Uterus (tissue), 4 donors: Measurements from ENCODE around the gene ARG1. TPM values are rescaled to one million over a fixed set of nuclear protein-coding genes. Genes with fewer than 3 reads are reported as not detected.

Experiments
- DNase-seq, 2 donors: peaks; one replicate each; pipeline ENCODE4 v3.0.0-alpha.2; 2019 to 2020
- H3K27ac ChIP-seq, 2 donors: fragments of 200-600 bp; sonication (generic); 1 replicate in 1 of 2; 2 replicates in 1 of 2; pipeline ENCODE4 v1.5.1; 2016 to 2018
- H3K27me3 ChIP-seq, 2 donors: fragments of 200-600 bp; sonication (generic); one replicate each; pipeline ENCODE4 v1.5.1; 2018 to 2019; ENCODE audit warnings: control low read depth in 1 of 2
- H3K36me3 ChIP-seq, 2 donors: fragments of 200-600 bp; sonication (generic); one replicate each; pipeline ENCODE4 v1.5.1; 2019; ENCODE audit warnings: control low read depth in 1 of 2
- H3K4me1 ChIP-seq, 2 donors: fragments of 200-600 bp; sonication (generic); one replicate each; pipeline ENCODE4 v1.5.1; 2018 to 2019; ENCODE audit warnings: control low read depth in 1 of 2
- H3K4me3 ChIP-seq, 2 donors: fragments of 200-600 bp; sonication (generic); 1 replicate in 1 of 2; 2 replicates in 1 of 2; pipeline ENCODE4 v1.5.1; 2018 to 2019; ENCODE audit warnings: mild to moderate bottlenecking in 1 of 2
- H3K9me3 ChIP-seq, 2 donors: fragments of 200-600 bp; sonication (generic); one replicate each; pipeline ENCODE4 v1.5.1; 2019; ENCODE audit warnings: control low read depth in 1 of 2
- POLR2A ChIP-seq, 2 donors: fragments of 450-650 bp; IDR thresholded peaks; one replicate each; pipeline ENCODE4 v1.6.1; 2016; ENCODE audit warnings: antibody characterized with exemption in 2 of 2, mild to moderate bottlenecking in 1 of 2, moderate library complexity in 1 of 2
- intact Hi-C: fragments of 100-400 bp; cut with DNase I; formaldehyde crosslinking; loops from one replicate; pipeline ENCODE4 v1.15.1; 2023; ENCODE audit warnings: low total_unique reads
- total RNA-seq, 4 donors: library from RNA; depleted of rRNA in 3 of 4; stranded (reverse); fragments of >200 nt in 3 of 4; gene quantifications; one replicate each; pipeline versions ENCODE4 v1.1.0 to v1.2.4, GENCODE V29; 2014 to 2023
- TF ChIP-seq, protein P1 (sequence below), 4 experiments: fragments of 200-600 bp in 2 of 4; fragments of 450-650 bp in 2 of 4; sonication (generic) in 2 of 4; IDR thresholded peaks; one replicate each; pipeline ENCODE4 v1.5.1; 2016 to 2019; ENCODE audit warnings: antibody characterized with exemption in 4 of 4, mild to moderate bottlenecking in 2 of 4, moderate library complexity in 1 of 4
- donor health status: DM: yes; HTN: yes; CAD: no.

ARG1 gene
- total RNA-seq, 4 donors from 2014 or later, result 0.58 to 1.3 TPM; not detected in 2

DNA sequence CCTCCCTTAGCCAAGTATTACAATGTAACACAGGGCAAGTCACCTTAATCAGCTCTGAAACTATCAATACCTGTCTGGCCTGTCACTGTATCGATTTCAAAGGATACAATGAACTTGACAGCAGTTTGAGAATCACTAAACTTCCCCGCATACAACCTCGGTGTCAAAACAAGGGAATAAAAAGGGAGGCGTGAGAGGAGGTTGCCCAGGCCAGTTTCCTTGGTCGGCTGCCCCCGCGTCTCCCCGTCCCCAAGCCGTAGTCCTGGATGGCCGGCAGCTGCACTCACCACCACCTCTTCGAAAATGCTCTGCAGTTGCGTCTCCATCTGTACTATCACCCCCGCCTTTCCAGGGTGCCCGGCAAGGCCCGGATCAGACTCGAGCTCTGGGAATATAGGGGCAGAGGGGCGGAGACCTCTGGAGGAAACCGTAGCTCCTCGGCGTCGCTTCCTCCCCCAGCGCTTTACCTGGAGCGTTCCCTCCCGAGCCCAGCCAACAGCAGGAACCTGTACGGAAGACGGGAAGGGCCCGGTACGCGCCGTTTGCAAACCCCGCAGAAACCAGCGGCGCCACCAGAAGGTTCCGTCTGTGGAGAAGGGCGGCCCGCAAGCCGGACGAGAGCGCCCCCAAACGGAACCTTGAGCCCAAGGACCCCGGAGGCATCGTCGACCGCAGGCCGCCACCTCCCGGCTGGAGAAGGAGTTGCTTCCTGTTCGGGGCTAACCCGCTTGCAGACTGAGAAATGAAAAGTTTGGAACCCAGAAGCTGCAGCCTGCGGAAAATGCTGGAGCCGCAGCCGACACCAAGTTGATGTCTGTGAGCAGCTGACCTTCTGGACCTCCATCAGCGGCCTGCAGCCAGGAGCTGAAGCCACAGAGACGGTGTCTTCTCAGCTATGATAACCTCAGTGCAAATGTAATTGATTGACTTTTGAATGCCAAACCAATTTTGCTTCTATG is 55.0 kb downstream of the ARG1 start, which contains the start of gene MED23:
TSS of gene MED23 (minus strand) at position 519 of the 959 bp plus-strand sequence. CDS start at position 326, 193 bp downstream.
- H3K36me3 ChIP-seq, result no peaks in the 10 kb centered on the region
- TF ChIP-seq POLR2A (IDR thresholded peaks at IDR 0.05), result peak; percentile 18 to 54
- TF ChIP-seq, protein P1, sequence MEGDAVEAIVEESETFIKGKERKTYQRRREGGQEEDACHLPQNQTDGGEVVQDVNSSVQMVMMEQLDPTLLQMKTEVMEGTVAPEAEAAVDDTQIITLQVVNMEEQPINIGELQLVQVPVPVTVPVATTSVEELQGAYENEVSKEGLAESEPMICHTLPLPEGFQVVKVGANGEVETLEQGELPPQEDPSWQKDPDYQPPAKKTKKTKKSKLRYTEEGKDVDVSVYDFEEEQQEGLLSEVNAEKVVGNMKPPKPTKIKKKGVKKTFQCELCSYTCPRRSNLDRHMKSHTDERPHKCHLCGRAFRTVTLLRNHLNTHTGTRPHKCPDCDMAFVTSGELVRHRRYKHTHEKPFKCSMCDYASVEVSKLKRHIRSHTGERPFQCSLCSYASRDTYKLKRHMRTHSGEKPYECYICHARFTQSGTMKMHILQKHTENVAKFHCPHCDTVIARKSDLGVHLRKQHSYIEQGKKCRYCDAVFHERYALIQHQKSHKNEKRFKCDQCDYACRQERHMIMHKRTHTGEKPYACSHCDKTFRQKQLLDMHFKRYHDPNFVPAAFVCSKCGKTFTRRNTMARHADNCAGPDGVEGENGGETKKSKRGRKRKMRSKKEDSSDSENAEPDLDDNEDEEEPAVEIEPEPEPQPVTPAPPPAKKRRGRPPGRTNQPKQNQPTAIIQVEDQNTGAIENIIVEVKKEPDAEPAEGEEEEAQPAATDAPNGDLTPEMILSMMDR (IDR thresholded peaks at IDR 0.05), result peak; percentile 94 to 99 (median 97)
- no peaks in the 10 kb centered on the region for H3K9me3 ChIP-seq
- H3K27me3 ChIP-seq, result no peaks in the 10 kb centered on the region
- H3K27ac ChIP-seq, result peak within 1 kb of the TSS; percentile 81 to 82
- intact Hi-C loops, result no loop called here
- H3K4me1 ChIP-seq, result no peaks in the 10 kb centered on the region
- DNase-seq, result peak; percentile 90 to 95
- peak within 1 kb of the TSS; percentile 63 to 76 for H3K4me3 ChIP-seq

DNA sequence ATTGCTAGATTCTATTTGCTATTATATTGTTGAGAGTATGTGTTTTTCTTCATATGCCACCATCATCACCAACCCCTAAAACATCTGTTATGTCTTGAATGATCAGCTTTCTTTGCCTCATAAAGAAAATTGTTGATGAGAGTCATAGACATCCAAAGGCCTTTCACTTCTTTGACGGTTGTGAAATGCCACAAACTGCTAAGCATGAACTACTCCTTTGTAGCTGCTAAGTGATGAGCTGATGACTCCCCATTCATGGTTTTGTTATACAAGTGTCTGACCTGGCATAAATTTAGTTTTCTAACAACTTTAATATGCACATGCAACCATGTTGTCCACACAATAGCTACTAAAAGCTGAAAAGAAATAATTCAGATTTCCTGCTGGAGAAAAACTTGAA is 55.7 kb downstream of the ARG1 start:
- H3K27me3 ChIP-seq, result no peaks in the 10 kb centered on the region
- no peaks in the 10 kb centered on the region for H3K36me3 ChIP-seq
- intact Hi-C loops, result no loop called here
- H3K27ac ChIP-seq, result peak overlapping the region; percentile 81 to 82
- TF ChIP-seq, protein P1 (IDR thresholded peaks at IDR 0.05), result no peak
- TF ChIP-seq POLR2A (IDR thresholded peaks at IDR 0.05), result no peak
- no peaks in the 10 kb centered on the region for H3K9me3 ChIP-seq
- H3K4me1 ChIP-seq, result no peaks in the 10 kb centered on the region
- H3K4me3 ChIP-seq, result peak overlapping the region; percentile 63 to 76
- no peak for DNase-seq

DNA sequence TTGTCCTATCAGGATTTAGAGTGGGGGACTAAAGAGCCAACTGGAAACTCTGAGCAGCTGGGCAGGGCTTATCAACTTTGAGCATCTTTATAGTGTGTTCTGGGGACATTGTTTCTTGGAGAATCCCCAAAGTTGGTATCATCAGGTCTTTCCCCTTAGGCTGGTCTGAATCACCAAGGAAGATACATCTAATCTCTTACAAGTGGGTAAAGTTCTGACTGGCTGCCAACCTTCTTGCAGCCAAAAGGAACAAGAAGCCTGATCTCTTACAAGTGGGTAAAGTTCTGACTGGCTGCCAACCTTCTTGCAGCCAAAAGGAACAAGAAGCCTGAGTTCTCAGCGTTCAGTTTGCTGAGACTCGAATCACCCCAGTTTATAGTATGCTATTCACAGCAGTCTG is 56.6 kb downstream of the ARG1 start:
- no peaks in the 10 kb centered on the region for H3K36me3 ChIP-seq
- intact Hi-C loops, result no loop called here

DNA sequence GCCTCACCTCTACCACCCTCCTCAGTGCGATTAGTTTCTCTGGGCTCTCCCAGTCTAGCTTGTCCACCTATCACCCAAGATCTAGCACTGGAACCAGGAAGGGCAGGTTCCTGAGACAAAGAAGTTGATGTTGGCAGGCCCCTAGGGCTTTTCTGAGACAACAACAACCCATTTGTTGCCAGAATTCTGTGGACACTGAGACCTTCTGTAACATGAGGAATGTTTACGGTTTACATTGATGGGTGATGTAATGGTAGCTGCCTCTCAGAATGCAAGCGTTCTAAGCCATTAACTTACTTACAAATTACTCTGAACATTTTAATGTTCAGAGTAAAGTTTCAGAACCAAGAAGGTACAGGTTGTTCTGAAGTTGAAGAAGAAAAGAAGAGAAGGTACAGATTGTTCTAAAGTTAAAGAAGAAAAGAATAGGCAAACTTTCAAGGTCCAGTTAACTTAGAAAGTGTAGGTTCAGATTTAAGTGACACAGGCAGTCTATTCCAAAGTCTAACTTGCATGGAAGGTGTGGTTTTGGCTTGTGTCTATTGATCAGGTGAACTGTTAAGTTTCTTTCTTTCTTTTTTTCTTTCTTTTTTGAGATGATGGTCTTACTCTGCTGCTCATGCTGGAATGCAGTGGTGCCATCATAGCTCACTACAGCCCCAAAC is 58.7 kb downstream of the ARG1 start:
- Histone ChIP-seq H3K4me3 (no peak overlapping the region), H3K27ac (no peak overlapping the region), H3K9me3 (no peaks in the 10 kb centered on the region), H3K36me3 (no peaks in the 10 kb centered on the region), H3K27me3 (no peaks in the 10 kb centered on the region), H3K4me1 (no peaks in the 10 kb centered on the region)
- TF ChIP-seq, protein P1 (IDR thresholded peaks at IDR 0.05), result no peak
- TF ChIP-seq POLR2A (IDR thresholded peaks at IDR 0.05), result no peak
- no peak for DNase-seq
- intact Hi-C loops, result no loop called here

More for the DNA sequence above, 56.6 kb downstream of the ARG1 start:
- Histone ChIP-seq H3K4me1 (no peaks in the 10 kb centered on the region), H3K27ac (peak overlapping the region in 1 of 2 donors; percentile 81), H3K27me3 (no peaks in the 10 kb centered on the region), H3K9me3 (no peaks in the 10 kb centered on the region), H3K4me3 (no peak overlapping the region)
- TF ChIP-seq, protein P1 (IDR thresholded peaks at IDR 0.05), result no peak
- DNase-seq, result no peak

Other genes starting within 250 kb of the ARG1 start
- gene MED23, start 55.0 kb downstream of the ARG1 start, total RNA-seq, result 10 to 100 TPM; 22.0 to 68.8 (median 35.9) TPM
- 1 to 10 TPM in 3 of 4 donors, under 1 TPM in 1; 0.40 to 7.2 (median 4.2) TPM for gene ENPP3, start 64.1 kb downstream of the ARG1 start, total RNA-seq
- not detected for gene OR2A4, start 128.2 kb downstream of the ARG1 start, total RNA-seq
- not detected for gene CTAGE9, start 137.8 kb downstream of the ARG1 start, total RNA-seq
- 100 to 1,000 TPM in 1 of 4 donors, 10 to 100 TPM in 3; 26.5 to 128 (median 54.3) TPM for gene ENPP1, start 234.8 kb downstream of the ARG1 start, total RNA-seq